Pancreas (tissue), 10 donors: ENCODE data around the gene CAPS2. TPM values are rescaled to one million over a fixed set of nuclear protein-coding genes. Genes with fewer than 3 reads are reported as not detected.

Experiments used
- ATAC-seq, 4 donors: fragments of 200-7000 bp; cut with Tn5 transposase; one replicate each; pipeline versions ENCODE4 v1.8.0 to v1.9.1; 2020; ENCODE audit warnings: mild to moderate bottlenecking in 4 of 4, moderate library complexity in 4 of 4
- DNase-seq, 6 donors: peaks; one replicate each; pipeline ENCODE4 v3.0.0-alpha.2; 2020
- FAIRE-seq: peaks from 2 replicates; lab custom pipeline; 2012; peaks lifted over from hg19 to GRCh38; lab: Jason Lieb, UNC
- H3K27ac ChIP-seq, 4 donors: fragments of 200-600 bp; sonication (generic); 1 replicate in 3 of 4; 2 replicates in 1 of 4; pipeline versions ENCODE4 v1.5.0 to v1.8.0; 2020
- H3K27me3 ChIP-seq, 4 donors: fragments of 200-600 bp; one replicate each; pipeline ENCODE4 v1.8.0; 2021
- H3K36me3 ChIP-seq, 3 donors: fragments of 200-600 bp; sonication (generic) in 1 of 3; one replicate each; pipeline versions ENCODE4 v1.5.0 to v1.8.0; 2020 to 2021
- H3K4me1 ChIP-seq, 3 donors: fragments of 200-600 bp; one replicate each; pipeline ENCODE4 v1.8.0; 2021
- H3K4me3 ChIP-seq, 4 donors: fragments of 200-600 bp; sonication (generic) in 2 of 4; one replicate each; pipeline versions ENCODE4 v1.5.0 to v1.8.0; 2020 to 2021
- H3K9me3 ChIP-seq, 4 donors: fragments of 200-600 bp; one replicate each; pipeline ENCODE4 v1.8.0; 2021
- CTCF ChIP-seq, 4 donors: fragments of 200-600 bp; sonication (generic) in 3 of 4; IDR thresholded peaks; one replicate each; pipeline versions ENCODE4 v1.5.0 to v1.8.0; 2021; ENCODE audit warnings: antibody characterized with exemption in 4 of 4
- WGBS, 2 donors: extraction: QIAGEN DNeasy Blood & Tissue Kit; methylation state at CpG; one replicate each; pipeline ENCODE4 v1.1.7; 2013; 5-methylcytosine and 5-hydroxymethylcytosine counted together
- intact Hi-C, 3 donors: fragments of 100-400 bp; cut with DNase I; formaldehyde crosslinking; loops; one replicate each; pipeline versions ENCODE4 v1.11.1 to v1.14.2; 2022
- polyA plus RNA-seq, 2 donors: library from polyadenylated mRNA; stranded (reverse); fragments of 200-250 nt; gene quantifications; one replicate each; pipeline ENCODE4 v1.2.3, GENCODE V29; 2013
- total RNA-seq, 6 donors: library from RNA; stranded (reverse); fragmentation: NEBNext Ultra II Directional in 4 of 6; extraction: Animal tissue kit (Norgen Biotek cat#: 25700) in 4 of 6; gene quantifications; one replicate each; pipeline versions ENCODE4 v1.2.1 to v1.2.4, GENCODE V29; 2021 to 2023
- donor health status: healthy with polysubstance abuse.
- donor health status: DM: no; HTN: no; CAD: no; lungs with moderate emphysema.
- donor health status: DM: no; HTN: no; CAD: no.
- donor health status: control.
- donor health status: control.
- donor health status: Bipolar disorder and iron deficiency.
- donor health status: DM: yes; HTN: yes; CAD: no.
- donor health status: DM: no; HTN: no; CAD: no.
- donor health status: DM: no; HTN: no; CAD: no.
- donor health status: DM: yes; HTN: yes; CAD: no.

The CAPS2 gene
- total and polyA plus RNA-seq, 8 donors: 1.7 to 5.7 (median 3.0) TPM

- H3K36me3 ChIP-seq: no peaks in the 10 kb centered on the region
- H3K9me3 ChIP-seq: no peaks in the 10 kb centered on the region
- WGBS, 2 donors: 80 to 86% methylated on average over 2 of the region's 2 CpGs
- no peaks in the 10 kb centered on the region for H3K4me1 ChIP-seq
- no peaks in the 10 kb centered on the region for H3K27me3 ChIP-seq
- no peak for DNase-seq
- FAIRE-seq: no peak
- no peak overlapping the region for H3K27ac ChIP-seq
- no peak for ATAC-seq
- TF ChIP-seq CTCF (IDR thresholded peaks at IDR 0.05): no peak
- intact Hi-C loops: no loop called here
- H3K4me3 ChIP-seq: no peak overlapping the region
Measured at GRCh38 chr12:75345531-75345930, 15.4 kb upstream of the CAPS2 start.

- DNase-seq (no peak), ATAC-seq (no peak), FAIRE-seq (no peak)
- no peak overlapping the region for H3K27ac ChIP-seq
- no peaks in the 10 kb centered on the region for H3K36me3 ChIP-seq
- WGBS, 2 donors: 94 to 95% methylated on average over 5 of the region's 5 CpGs
- no peaks in the 10 kb centered on the region for H3K4me1 ChIP-seq
- TF ChIP-seq CTCF (IDR thresholded peaks at IDR 0.05): no peak
- intact Hi-C loops: no loop called here
- H3K4me3 ChIP-seq: no peak overlapping the region
- no peaks in the 10 kb centered on the region for H3K27me3 ChIP-seq
- no peaks in the 10 kb centered on the region for H3K9me3 ChIP-seq
Measured at GRCh38 chr12:75341873-75342272, 11.7 kb upstream of the CAPS2 start.

- Histone ChIP-seq H3K27me3 (peaks cover 0 to 3% (median 0%) of the 10 kb centered on the region in 4 donors), H3K4me1 (no peaks in the 10 kb centered on the region), H3K9me3 (no peaks in the 10 kb centered on the region), H3K4me3 (no peak overlapping the region), H3K27ac (no peak overlapping the region), H3K36me3 (no peaks in the 10 kb centered on the region)
- DNase-seq: no peak
- intact Hi-C loops: no loop called here
- ATAC-seq: no peak
- FAIRE-seq: no peak
- TF ChIP-seq CTCF (IDR thresholded peaks at IDR 0.05): no peak
- WGBS, 2 donors: 67 to 76% methylated on average over 1 of the region's 1 CpG
Measured at GRCh38 chr12:75337905-75338304, 7.8 kb upstream of the CAPS2 start.

GRCh38 chr12:75334384-75335030, 4.4 kb upstream of the CAPS2 start, which contains the start of gene GLIPR1L1:
TSS of gene GLIPR1L1 (plus strand) at chr12:75334670. CDS start at chr12:75334729, 59 bp downstream.
- no peak within 1 kb of the TSS for H3K27ac ChIP-seq
- H3K4me1 ChIP-seq: no peaks in the 10 kb centered on the region
- peak within 1 kb of the TSS in 1 of 4 donors; percentile 28 for H3K4me3 ChIP-seq
- intact Hi-C loops: no loop called here
- ATAC-seq: peak; percentile 46 to 89 (median 82)
- DNase-seq: peak; percentile 61 to 87 (median 76)
- FAIRE-seq: no peak
- peaks cover 0 to 3% (median 0%) of the 10 kb centered on the region in 4 donors for H3K27me3 ChIP-seq
- peak; percentile 75 to 87 (median 84) for TF ChIP-seq CTCF (IDR thresholded peaks at IDR 0.05)
- H3K36me3 ChIP-seq: no peaks in the 10 kb centered on the region
- H3K9me3 ChIP-seq: no peaks in the 10 kb centered on the region
- WGBS, 2 donors: 7 to 10% methylated on average over 23 of the region's 23 CpGs

GRCh38 chr12:75327642-75328041, 2.5 kb downstream of the CAPS2 start:
- FAIRE-seq: no peak
- Histone ChIP-seq H3K27me3 (no peaks in the 10 kb centered on the region), H3K4me3 (no peak overlapping the region), H3K36me3 (no peaks in the 10 kb centered on the region), H3K27ac (no peak overlapping the region), H3K9me3 (no peaks in the 10 kb centered on the region), H3K4me1 (no peaks in the 10 kb centered on the region)
- 75 to 88% methylated on average over 1 of the region's 1 CpG for WGBS, 2 donors
- TF ChIP-seq CTCF (IDR thresholded peaks at IDR 0.05): no peak
- intact Hi-C loops: no loop called here
- no peak for DNase-seq
- ATAC-seq: no peak
